ENCODE results near the gene NUP93. TPM values are rescaled to one million over a fixed set of nuclear protein-coding genes. Genes with fewer than 3 reads are reported as not detected.

The NUP93 gene
- total RNA-seq, 4 donors from 2014 or later, result 38.2 to 46.5 (median 41.2) TPM

DNA sequence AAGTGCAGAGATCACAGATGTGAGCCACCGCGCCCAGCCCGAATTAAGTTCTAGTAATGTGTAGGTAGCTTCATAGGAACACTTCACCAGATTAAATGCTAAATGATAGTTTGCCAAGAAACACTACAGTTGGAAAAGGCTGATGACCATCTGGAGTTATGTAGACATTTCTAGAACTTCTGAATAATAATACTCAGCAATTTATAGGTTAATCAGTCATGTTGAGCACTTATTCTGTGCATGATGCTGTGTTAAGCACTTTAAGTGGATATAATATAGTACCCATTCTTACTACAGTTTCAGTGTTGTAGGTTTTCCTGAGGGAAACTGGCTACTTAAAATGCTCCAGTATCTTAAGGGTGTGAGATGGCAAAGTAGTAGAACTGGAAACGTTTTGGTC lies 45.2 kb downstream of the NUP93 start:
- Histone ChIP-seq H3K36me3 (no peaks in the 10 kb centered on the region), H3K4me3 (no peak overlapping the region), H3K4me1 (peaks cover 16 to 88% (median 51%) of the 10 kb centered on the region in 3 donors), H3K27me3 (no peaks in the 10 kb centered on the region), H3K9me3 (no peaks in the 10 kb centered on the region), H3K27ac (no peak overlapping the region)
- DNase-seq, result no peak
- TF ChIP-seq POLR2A (IDR thresholded peaks at IDR 0.05), result no peak
- TF ChIP-seq, protein P1, sequence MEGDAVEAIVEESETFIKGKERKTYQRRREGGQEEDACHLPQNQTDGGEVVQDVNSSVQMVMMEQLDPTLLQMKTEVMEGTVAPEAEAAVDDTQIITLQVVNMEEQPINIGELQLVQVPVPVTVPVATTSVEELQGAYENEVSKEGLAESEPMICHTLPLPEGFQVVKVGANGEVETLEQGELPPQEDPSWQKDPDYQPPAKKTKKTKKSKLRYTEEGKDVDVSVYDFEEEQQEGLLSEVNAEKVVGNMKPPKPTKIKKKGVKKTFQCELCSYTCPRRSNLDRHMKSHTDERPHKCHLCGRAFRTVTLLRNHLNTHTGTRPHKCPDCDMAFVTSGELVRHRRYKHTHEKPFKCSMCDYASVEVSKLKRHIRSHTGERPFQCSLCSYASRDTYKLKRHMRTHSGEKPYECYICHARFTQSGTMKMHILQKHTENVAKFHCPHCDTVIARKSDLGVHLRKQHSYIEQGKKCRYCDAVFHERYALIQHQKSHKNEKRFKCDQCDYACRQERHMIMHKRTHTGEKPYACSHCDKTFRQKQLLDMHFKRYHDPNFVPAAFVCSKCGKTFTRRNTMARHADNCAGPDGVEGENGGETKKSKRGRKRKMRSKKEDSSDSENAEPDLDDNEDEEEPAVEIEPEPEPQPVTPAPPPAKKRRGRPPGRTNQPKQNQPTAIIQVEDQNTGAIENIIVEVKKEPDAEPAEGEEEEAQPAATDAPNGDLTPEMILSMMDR (IDR thresholded peaks at IDR 0.05), result no peak
- 75 to 76% methylated on average over 4 of the region's 4 CpGs for WGBS, 2 donors
- intact Hi-C loops (cut with DNase I), result no loop called here

DNA sequence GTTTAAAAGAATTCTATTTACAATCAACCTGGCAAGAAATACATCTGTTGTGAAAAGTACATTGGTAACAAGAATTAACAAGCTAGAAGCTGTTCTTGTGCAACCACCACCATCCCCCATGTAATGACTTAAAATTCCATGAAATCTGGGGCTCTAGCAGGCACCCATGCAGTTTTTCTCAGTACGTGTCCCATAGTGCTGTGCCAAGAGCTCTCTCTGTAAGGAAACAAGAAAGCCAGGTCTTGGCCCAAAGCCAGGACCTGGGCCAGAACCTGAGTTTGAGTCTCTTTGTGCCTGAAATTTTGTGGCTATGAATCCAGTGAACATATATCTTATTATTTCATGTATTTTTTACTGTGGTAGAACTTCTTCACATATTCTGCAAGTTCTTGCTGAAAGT lies 46.6 kb downstream of the NUP93 start:
- peak overlapping the region in 3 of 4 donors; percentile 5 to 77 (median 60) for H3K27ac ChIP-seq
- H3K36me3 ChIP-seq, result no peaks in the 10 kb centered on the region
- H3K4me1 ChIP-seq, result peaks cover 16 to 74% (median 43%) of the 10 kb centered on the region in 3 donors
- H3K4me3 ChIP-seq, result no peak overlapping the region
- intact Hi-C loops (cut with DNase I), result no loop called here
- TF ChIP-seq, protein P1 (IDR thresholded peaks at IDR 0.05), result no peak
- no peak for TF ChIP-seq POLR2A (IDR thresholded peaks at IDR 0.05)
- no peaks in the 10 kb centered on the region for H3K9me3 ChIP-seq
- WGBS, 2 donors, result 14 to 31% methylated on average over 1 of the region's 1 CpG
- H3K27me3 ChIP-seq, result no peaks in the 10 kb centered on the region
- no peak for DNase-seq

DNA sequence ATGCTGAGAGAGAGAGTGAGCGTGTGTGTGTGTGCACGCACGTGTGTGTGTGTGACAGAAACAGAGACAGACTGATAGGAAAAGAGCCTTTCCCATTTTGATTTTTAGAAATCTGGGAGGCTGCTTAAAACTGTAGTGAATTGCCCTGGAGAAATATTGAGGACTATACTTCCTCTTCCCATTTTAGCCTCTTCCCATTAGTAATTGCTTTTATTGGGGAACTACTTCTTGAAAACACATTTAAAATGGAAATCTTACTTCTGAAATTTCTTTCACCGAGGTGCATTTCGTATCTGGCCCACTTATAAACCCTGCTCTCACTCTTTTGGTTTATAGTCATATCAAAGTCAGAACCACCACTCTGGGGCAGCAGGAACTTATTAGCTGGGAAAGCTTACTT lies 47.1 kb downstream of the NUP93 start:
- Histone ChIP-seq H3K27ac (peak overlapping the region; percentile 5 to 77 (median 36)), H3K4me3 (no peak overlapping the region), H3K9me3 (no peaks in the 10 kb centered on the region), H3K27me3 (no peaks in the 10 kb centered on the region), H3K4me1 (peaks cover 16 to 70% (median 38%) of the 10 kb centered on the region in 3 donors), H3K36me3 (no peaks in the 10 kb centered on the region)
- intact Hi-C loops (cut with DNase I), result no loop called here
- 60 to 70% methylated on average over 5 of the region's 5 CpGs for WGBS, 2 donors
- no peak for TF ChIP-seq POLR2A (IDR thresholded peaks at IDR 0.05)
- TF ChIP-seq, protein P1 (IDR thresholded peaks at IDR 0.05), result no peak
- no peak for DNase-seq

DNA sequence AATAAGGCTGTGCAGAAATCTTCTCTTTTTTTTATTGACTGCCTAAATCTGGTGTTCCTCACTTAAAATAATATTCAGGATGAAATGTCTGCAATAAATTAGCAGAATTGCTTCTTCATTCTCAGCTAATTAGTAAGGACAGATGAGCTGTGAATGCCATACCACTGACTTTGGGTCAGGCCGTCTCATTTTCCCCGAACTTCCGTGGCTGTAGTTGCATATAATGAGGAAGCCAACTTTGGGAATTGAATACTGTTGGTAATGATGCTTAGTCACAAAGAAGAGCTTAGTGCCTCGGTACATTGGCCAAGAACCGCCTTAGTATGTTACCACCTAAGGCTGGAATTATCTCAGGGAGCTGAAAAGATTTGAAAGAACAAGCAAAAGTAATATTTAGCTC lies 47.6 kb downstream of the NUP93 start:
- Histone ChIP-seq H3K36me3 (no peaks in the 10 kb centered on the region), H3K27ac (peak overlapping the region; percentile 5 to 77 (median 36)), H3K27me3 (no peaks in the 10 kb centered on the region), H3K4me1 (peaks cover 16 to 65% (median 38%) of the 10 kb centered on the region in 3 donors), H3K4me3 (no peak overlapping the region), H3K9me3 (no peaks in the 10 kb centered on the region)
- no peak for DNase-seq
- no peak for TF ChIP-seq POLR2A (IDR thresholded peaks at IDR 0.05)
- TF ChIP-seq, protein P1 (IDR thresholded peaks at IDR 0.05), result no peak
- intact Hi-C loops (cut with DNase I), result no loop called here
- WGBS, 2 donors, result 8 to 54% methylated on average over 4 to 5 of the region's 5 CpGs

DNA sequence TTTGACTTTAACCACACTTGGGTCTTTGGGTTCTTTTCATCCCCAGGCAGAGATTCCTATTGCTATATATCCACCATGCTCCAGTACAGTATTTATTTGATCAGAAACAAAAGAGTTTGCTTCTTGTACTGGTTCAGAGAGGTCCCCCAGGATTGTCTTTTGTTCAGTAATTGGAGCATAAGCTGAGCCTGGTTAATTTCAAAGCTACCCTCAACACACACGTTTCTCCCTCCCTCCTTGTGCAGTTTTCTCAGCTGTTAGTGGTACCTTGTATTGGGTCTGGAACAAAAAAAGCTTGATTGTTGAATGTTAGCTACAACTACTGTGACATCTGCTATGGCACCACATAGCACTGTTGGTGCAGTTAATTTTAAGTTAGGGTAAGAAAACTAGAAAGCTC lies 50.0 kb downstream of the NUP93 start:
- WGBS, 2 donors, result 75 to 79% methylated on average over 1 of the region's 1 CpG
- no peaks in the 10 kb centered on the region for H3K36me3 ChIP-seq
- intact Hi-C loops (cut with DNase I), result no loop called here

More for the DNA sequence above, 50.0 kb downstream of the NUP93 start:
- Histone ChIP-seq H3K4me3 (no peak overlapping the region), H3K27me3 (no peaks in the 10 kb centered on the region), H3K9me3 (no peaks in the 10 kb centered on the region), H3K27ac (no peak overlapping the region), H3K4me1 (peaks cover 13 to 41% (median 33%) of the 10 kb centered on the region in 3 donors)
- no peak for DNase-seq
- TF ChIP-seq, protein P1 (IDR thresholded peaks at IDR 0.05), result no peak
- no peak for TF ChIP-seq POLR2A (IDR thresholded peaks at IDR 0.05)
